Measurements from ENCODE around the gene DLG5. TPM values are rescaled to one million over a fixed set of nuclear protein-coding genes. Genes with fewer than 3 reads are reported as not detected.

The DLG5 gene
- total and polyA plus RNA-seq, 9 of the 15 experiments (the other 6 are each of a cell fraction or from before 2014, with no cell fraction given): 1.4 to 26.8 (median 11.2) TPM

GRCh38 chr10:77859200-77859864, 67.2 kb downstream of the DLG5 start:
- H3K36me3 ChIP-seq (ENCODE audit: control insufficient read depth, insufficient read depth, low read length): peaks cover 24% of the 10 kb centered on the region; the same call in 2 of the 3 replicates
- BruUV-seq (replicated peaks): no TSS peak
- no peak for ATAC-seq
- no peak overlapping the region for H3K9ac ChIP-seq (ENCODE audit: insufficient read depth in 1 of 2, low read depth in 2 of 2, low read length in 2 of 2)
- ChIA-PET POLR2A (interaction anchor here (0.6 to 1.7 kb wide), 8 partner anchors 10 to 1222 kb away, joined by 3 to 8 read pairs (median 4); no protein-coding TSS in a partner anchor), CTCF (ENCODE audit: low intra/inter-chr PET ratio) (no interaction called here)
- H3K79me2 ChIP-seq (ENCODE audit: control insufficient read depth, insufficient read depth, low read length): no peaks in the 10 kb centered on the region
- H4K20me1 ChIP-seq (replicated peaks; ENCODE audit: control insufficient read depth, insufficient read depth, low read length): peaks cover 14% of the 10 kb centered on the region
- no peak overlapping the region for H2AFZ ChIP-seq (ENCODE audit: low read depth, low read length)
- H3K9me1 ChIP-seq (ENCODE audit: control insufficient read depth, insufficient read depth, low read length): peaks cover 9% of the 10 kb centered on the region
- 63% methylated on average over 7 of the region's 7 CpGs for WGBS (ENCODE audit: insufficient coverage, low coverage, missing lambda C conversion rate)
- peaks cover 0 to 3% of the 10 kb centered on the region in 2 experiments; a peak in 2 of 5 replicates for H3K4me1 ChIP-seq (replicated peaks in 1 of 2; ENCODE audit: control insufficient read depth in 2 of 2, insufficient read depth in 2 of 2, low read length in 2 of 2)
- H3K27me3 ChIP-seq (ENCODE audit: control insufficient read depth in 2 of 2, insufficient read depth in 2 of 2, low read length in 2 of 2): no peaks in the 10 kb centered on the region
- no peak overlapping the region for H3K4me3 ChIP-seq
- no peak for DNase-seq (ENCODE audit: extremely low read depth in 1 of 4, low spot score in 3 of 4)
- H3K27ac ChIP-seq (ENCODE audit: extremely low read depth, low read depth, low read length): no peak overlapping the region
- FAIRE-seq: no peak
- in situ Hi-C loops (cut with MboI): loop anchor here (5.0 kb wide), 1 partner anchor 113 kb away; no protein-coding TSS in a partner anchor
- H3K9me3 ChIP-seq (replicated peaks; ENCODE audit: control insufficient read depth, insufficient read depth, low read depth, low read length): no peaks in the 10 kb centered on the region
- intact Hi-C loops (cut with micrococcal nuclease): no loop called here
- no peak overlapping the region for H3K4me2 ChIP-seq (ENCODE audit: insufficient read depth, low read length)
- TF ChIP-seq PHF20 (IDR thresholded peaks at IDR 0.05; ENCODE audit: partially characterized antibody) (no peak), ZNF311 (CRISPR knock-in tag; IDR thresholded peaks at IDR 0.05) (no peak), HDAC3 (IDR thresholded peaks at IDR 0.05; ENCODE audit: borderline replicate concordance, partially characterized antibody) (no peak), ELK3 (CRISPR knock-in tag; IDR thresholded peaks at IDR 0.05) (no peak), PBX2 (CRISPR knock-in tag; IDR thresholded peaks at IDR 0.05; ENCODE audit: low read depth) (no peak), PBX2 (tag; conservative IDR thresholded peaks at IDR 0.05; ENCODE audit: low read depth) (no peak), ELK1 (CRISPR knock-in tag; IDR thresholded peaks at IDR 0.05) (no peak), HNRNPLL (IDR thresholded peaks at IDR 0.05; ENCODE audit: low read depth, low read length, poor library complexity, severe bottlenecking) (no peak), RCOR1 (IDR thresholded peaks at IDR 0.05; ENCODE audit: borderline replicate concordance in 1 of 2, low read depth in 2 of 2, low read length in 2 of 2) (no peak), ZNF347 (CRISPR knock-in tag; IDR thresholded peaks at IDR 0.05; ENCODE audit: low read depth) (no peak), ZNF76 (CRISPR knock-in tag; IDR thresholded peaks at IDR 0.05; ENCODE audit: borderline replicate concordance) (no peak), LCOR (CRISPR knock-in tag; IDR thresholded peaks at IDR 0.05) (no peak), POLR3A (IDR thresholded peaks at IDR 0.05; ENCODE audit: borderline replicate concordance, extremely low read depth, insufficient read depth, insufficient read length) (no peak), ZNF282 (CRISPR knock-in tag; IDR thresholded peaks at IDR 0.05) (no peak), ZNF263 (CRISPR knock-in tag; IDR thresholded peaks at IDR 0.05; ENCODE audit: borderline replicate concordance) (no peak)
